MCF 10A (cell line): Measurements from ENCODE around the gene OPCML. TPM values are rescaled to one million over a fixed set of nuclear protein-coding genes. Genes with fewer than 3 reads are reported as not detected.

Experiments
- BruUV-seq: library from RNA; stranded (reverse); fragments of 400-500 nt; replicated peaks from 2 replicates; lab custom pipeline; 2021; lab: Mats Ljungman, UMichigan
- CTCF ChIA-PET: fragments of 300-600 bp; sonication (Branson Sonifier 250); formaldehyde crosslinking; extraction: SDS; loops from one replicate; lab custom pipeline; 2021; ENCODE audit warnings: antibody characterized with exemption, inconsistent platforms; lab: Yijun Ruan, JAX
- POLR2A ChIA-PET: fragments of 300-600, 350-650 bp; sonication (Branson Sonifier 250); formaldehyde crosslinking; extraction: SDS; loops from one replicate; lab custom pipeline; 2020; ENCODE audit warnings: antibody characterized with exemption, inconsistent platforms; lab: Yijun Ruan, JAX
- DNase-seq: peaks from one replicate; pipeline ENCODE4 v3.0.0-alpha.2; 2018; ENCODE audit not compliant: unreplicated experiment
- H3K27ac Mint-ChIP-seq: one replicate; pipeline ENCODE4 v1.8.0; 2022; ENCODE audit warnings: mild to moderate bottlenecking, low read depth, mixed read lengths; ENCODE audit not compliant: unreplicated experiment
- H3K27me3 Mint-ChIP-seq: one replicate; pipeline ENCODE4 v1.8.0; 2022; ENCODE audit warnings: mixed read lengths; ENCODE audit not compliant: insufficient read depth, unreplicated experiment
- H3K36me3 Mint-ChIP-seq: one replicate; pipeline ENCODE4 v1.8.0; 2022; ENCODE audit warnings: mild to moderate bottlenecking, moderate library complexity, mixed read lengths; ENCODE audit not compliant: insufficient read depth, unreplicated experiment
- H3K4me1 Mint-ChIP-seq: one replicate; pipeline ENCODE4 v1.8.0; 2022; ENCODE audit warnings: mixed read lengths; ENCODE audit not compliant: insufficient read depth, unreplicated experiment
- H3K4me3 Mint-ChIP-seq: one replicate; pipeline ENCODE4 v1.8.0; 2022; ENCODE audit warnings: mild to moderate bottlenecking, moderate library complexity, mixed read lengths; ENCODE audit not compliant: unreplicated experiment
- H3K9me3 Mint-ChIP-seq: one replicate; pipeline ENCODE4 v1.8.0; 2022; ENCODE audit warnings: mixed read lengths; ENCODE audit not compliant: unreplicated experiment
- CTCF ChIP-seq: fragments of 200-600 bp; IDR thresholded peaks from one replicate; pipeline ENCODE4 v1.8.0; 2022; ENCODE audit warnings: antibody characterized with exemption, mild to moderate bottlenecking; ENCODE audit not compliant: unreplicated experiment
- intact Hi-C: fragments of 100-400 bp; cut with micrococcal nuclease; formaldehyde crosslinking; loops from 2 replicates; pipeline ENCODE4 v1.14.1; 2022
- total RNA-seq: library from RNA; stranded (reverse); gene quantifications from 2 replicates; pipeline ENCODE4 v1.2.3, GENCODE V29; 2022

The OPCML gene
- total RNA-seq, 1 experiment from 2014 or later = not detected

DNA sequence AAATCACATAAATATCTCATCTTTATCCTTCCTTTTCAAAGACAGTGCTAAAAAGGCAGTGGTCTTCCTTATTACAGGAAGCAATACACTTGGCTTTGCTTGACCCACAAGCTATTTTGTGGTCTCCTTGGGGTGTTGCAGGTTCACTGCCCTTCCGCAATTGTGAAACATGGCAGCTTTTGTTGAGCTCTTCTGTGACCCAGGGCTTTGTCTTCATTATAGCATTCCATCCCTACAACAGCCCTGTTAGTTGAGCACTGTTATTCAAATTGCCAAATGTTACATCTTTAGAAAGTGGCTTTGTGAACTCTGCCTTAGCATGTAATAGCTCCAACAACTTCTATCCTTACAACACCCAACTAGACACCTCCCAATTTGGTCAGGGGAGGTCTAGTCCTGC is 107.1 kb downstream of the OPCML start:
- Mint-ChIP-seq H3K36me3 (no peaks in the 10 kb centered on the region), H3K4me3 (no peak overlapping the region), H3K9me3 (peaks cover 4% of the 10 kb centered on the region), H3K4me1 (no peaks in the 10 kb centered on the region), H3K27ac (no peak overlapping the region), H3K27me3 (no peaks in the 10 kb centered on the region)
- TF ChIP-seq CTCF = no peak
- ChIA-PET CTCF (no interaction called here), POLR2A (no interaction called here)
- intact Hi-C loops = no loop called here
- no peak for DNase-seq
- BruUV-seq = no TSS peak

DNA sequence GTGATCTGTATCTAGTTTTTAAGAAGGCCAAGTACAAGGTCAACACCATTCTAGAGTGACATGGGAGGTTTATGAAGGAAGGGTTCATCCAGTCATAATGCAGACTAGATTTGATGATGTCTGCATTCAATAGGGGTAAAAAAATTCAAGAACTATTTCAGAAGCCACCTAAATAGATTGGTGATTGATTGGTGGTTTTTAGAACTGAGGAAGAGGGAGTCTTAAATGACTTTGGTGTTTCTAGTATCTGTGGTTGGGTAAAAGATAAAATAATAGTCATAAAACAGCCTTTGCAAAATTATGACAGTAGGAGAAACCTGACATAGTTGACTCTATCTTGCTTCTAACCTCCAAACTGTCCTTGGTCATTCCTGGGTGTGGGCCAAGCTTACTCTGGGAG is 114.1 kb downstream of the OPCML start:
- ChIA-PET POLR2A (no interaction called here), CTCF (no interaction called here)
- no peaks in the 10 kb centered on the region for H3K36me3 Mint-ChIP-seq
- BruUV-seq = no TSS peak
- H3K27ac Mint-ChIP-seq = no peak overlapping the region
- H3K4me3 Mint-ChIP-seq = no peak overlapping the region
- no peaks in the 10 kb centered on the region for H3K27me3 Mint-ChIP-seq
- H3K9me3 Mint-ChIP-seq = peaks cover 16% of the 10 kb centered on the region
- no peak for DNase-seq
- TF ChIP-seq CTCF = no peak
- intact Hi-C loops = no loop called here
- H3K4me1 Mint-ChIP-seq = no peaks in the 10 kb centered on the region

DNA sequence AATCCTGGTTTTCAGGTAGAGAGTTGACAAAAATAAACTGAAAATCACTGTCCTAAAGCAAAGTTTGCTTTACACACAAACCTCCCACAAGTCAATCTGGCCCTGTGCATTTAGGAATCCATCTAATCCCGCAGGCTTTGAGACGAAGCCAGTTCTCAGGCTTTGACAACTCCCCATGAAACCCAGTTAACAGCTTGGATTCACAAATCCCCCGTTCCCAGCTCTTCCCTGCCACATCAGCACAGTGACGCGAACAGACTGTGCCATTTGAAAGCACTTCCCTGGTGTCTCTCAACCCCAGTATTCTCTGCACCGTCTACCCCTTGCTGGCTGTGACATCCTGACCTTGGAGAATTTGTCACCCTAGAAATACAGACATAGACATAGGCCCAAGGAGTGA is 117.8 kb downstream of the OPCML start:
- Mint-ChIP-seq H3K27me3 (no peaks in the 10 kb centered on the region), H3K36me3 (no peaks in the 10 kb centered on the region), H3K4me1 (no peaks in the 10 kb centered on the region), H3K9me3 (peaks cover 9% of the 10 kb centered on the region), H3K27ac (no peak overlapping the region), H3K4me3 (no peak overlapping the region)
- intact Hi-C loops = no loop called here
- no TSS peak for BruUV-seq
- POLR2A ChIA-PET = no interaction called here
- DNase-seq = no peak
- CTCF ChIA-PET = interaction anchor here (0.6 to 0.7 kb wide), 3 partner anchors 15 to 462 kb away, joined by 3 to 4 read pairs (median 4); no protein-coding TSS in a partner anchor
- TF ChIP-seq CTCF = no peak

DNA sequence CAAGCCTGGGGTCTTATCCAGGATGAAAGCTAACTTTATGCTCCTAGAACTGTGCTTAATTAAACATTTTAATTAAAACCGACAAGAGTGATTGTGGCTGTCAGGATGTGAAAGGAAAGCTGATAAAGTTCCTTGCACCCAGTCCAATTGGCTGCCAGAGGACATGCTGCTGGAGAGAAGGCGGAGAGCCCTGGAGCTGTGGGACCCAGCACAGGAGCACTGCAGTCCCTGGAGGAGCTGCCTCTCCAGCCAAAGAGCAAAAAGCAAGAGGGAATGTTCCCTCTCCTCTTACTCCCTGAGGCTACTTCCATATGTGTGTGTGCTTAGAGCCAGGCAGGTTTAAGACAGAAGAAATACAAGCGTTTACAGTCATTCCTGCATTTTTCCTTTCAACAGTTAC is 118.6 kb downstream of the OPCML start:
- peaks cover 9% of the 10 kb centered on the region for H3K9me3 Mint-ChIP-seq
- no peak for DNase-seq
- H3K27me3 Mint-ChIP-seq = no peaks in the 10 kb centered on the region
- H3K4me3 Mint-ChIP-seq = no peak overlapping the region
- H3K27ac Mint-ChIP-seq = no peak overlapping the region
- intact Hi-C loops = no loop called here
- ChIA-PET POLR2A (no interaction called here), CTCF (no interaction called here)
- TF ChIP-seq CTCF = no peak
- BruUV-seq = no TSS peak
- H3K4me1 Mint-ChIP-seq = no peaks in the 10 kb centered on the region
- H3K36me3 Mint-ChIP-seq = no peaks in the 10 kb centered on the region
